ENCODE results near the gene KIF3B.
"Not testable (repeated sequence)": the region's sequence is repeated elsewhere in the genome, so short reads cannot be mapped to it uniquely, and the experiment has no call there.

Gene KIF3B

DNA sequence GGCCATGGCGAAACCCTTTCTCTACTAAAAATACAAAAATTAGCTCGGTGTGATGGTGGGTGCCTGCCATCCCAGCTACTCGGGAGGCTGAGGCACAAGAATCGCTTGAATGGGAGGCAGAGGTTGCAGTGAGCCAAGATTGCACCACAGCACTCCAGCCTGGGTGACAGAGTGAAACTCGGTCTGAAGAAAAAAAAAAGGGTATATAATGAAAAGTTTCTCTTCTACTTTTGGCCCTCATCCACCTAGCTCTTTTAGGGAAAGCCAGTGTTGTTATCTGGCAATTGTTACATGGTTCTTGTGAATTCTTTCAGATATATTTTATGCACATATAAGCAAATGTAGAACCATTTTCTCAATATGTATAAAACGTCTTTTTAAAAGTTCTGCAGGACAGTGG is 19.0 kb downstream of the KIF3B start:
- DNase-seq (ENCODE audit: low spot score) = no peak

DNA sequence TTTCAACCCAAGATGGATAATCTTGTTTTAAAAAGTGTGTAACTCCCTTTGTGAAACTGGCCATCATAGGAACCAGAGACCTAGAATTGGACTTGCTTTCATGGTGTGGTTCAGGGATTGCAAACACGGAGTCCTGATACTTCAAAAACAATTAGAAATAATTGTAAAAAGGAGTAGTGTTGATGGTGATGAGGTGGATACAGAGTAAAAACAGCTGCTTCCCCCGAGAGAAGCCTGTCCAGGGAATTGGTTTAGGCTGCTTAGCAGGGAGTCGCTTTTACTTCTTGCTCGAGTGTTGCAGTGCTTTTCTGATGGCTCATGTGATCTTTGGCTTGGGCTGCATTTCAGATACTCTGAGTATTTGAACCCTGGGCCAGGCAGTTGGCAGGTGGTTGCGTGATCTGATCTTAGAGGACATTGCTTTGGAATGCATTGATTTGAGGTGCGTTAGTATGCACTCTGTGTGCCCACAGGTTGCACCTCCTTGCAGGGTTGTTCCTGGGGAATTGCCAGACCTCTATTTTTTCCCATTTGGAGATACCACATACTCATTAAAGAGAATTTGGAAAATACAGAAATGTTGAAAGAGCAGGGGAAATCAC is 19.5 kb downstream of the KIF3B start:
- DNase-seq (ENCODE audit: low spot score) = no peak

DNA sequence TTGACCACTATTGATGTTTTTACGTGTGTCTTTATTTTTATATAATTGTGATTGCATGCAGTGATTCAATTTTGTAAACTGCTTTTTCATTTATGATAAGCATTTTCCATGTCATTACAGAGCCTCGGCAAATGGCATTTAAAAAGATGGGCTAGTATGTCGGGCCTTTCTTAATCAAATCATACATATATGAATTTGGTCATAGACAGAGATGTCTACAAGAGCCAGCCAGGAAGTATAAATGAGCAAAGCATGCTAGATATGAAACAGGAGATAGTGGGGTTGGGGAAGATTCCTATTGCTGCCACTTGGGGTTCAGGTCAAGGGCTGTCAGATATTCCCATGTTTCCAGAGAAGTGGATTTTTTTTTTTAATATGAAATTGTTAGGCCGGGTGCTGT is 20.0 kb downstream of the KIF3B start:
- DNase-seq (ENCODE audit: low spot score) = no peak

GRCh38 chr20:32300647-32301046 is 23.2 kb downstream of the KIF3B start:
- DNase-seq (ENCODE audit: low spot score) = no peak

- peak; percentile 63 for DNase-seq (ENCODE audit: low spot score)
These were observed 24.5 kb downstream of the KIF3B start for GRCh38 chr20:32301719-32302506.

DNA sequence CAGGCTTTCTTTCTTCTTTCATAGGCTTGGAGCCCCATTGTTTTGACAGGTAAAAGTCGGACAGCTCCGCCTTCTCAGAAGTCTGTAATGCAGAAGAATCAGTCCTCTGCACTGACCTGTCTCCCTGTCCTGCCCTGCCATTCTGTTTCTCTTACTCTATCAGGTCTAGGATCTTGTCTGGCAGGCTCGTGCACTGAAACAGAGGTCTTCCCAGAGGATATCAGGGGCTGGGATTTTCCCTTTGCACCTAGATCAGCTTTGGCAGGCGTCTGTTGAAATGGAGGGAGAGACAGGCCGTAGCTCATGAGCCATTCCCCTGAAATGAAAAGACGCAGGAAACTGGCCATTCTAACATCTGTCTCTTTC is 25.0 kb downstream of the KIF3B start:
- DNase-seq (ENCODE audit: low spot score) = no peak

DNA sequence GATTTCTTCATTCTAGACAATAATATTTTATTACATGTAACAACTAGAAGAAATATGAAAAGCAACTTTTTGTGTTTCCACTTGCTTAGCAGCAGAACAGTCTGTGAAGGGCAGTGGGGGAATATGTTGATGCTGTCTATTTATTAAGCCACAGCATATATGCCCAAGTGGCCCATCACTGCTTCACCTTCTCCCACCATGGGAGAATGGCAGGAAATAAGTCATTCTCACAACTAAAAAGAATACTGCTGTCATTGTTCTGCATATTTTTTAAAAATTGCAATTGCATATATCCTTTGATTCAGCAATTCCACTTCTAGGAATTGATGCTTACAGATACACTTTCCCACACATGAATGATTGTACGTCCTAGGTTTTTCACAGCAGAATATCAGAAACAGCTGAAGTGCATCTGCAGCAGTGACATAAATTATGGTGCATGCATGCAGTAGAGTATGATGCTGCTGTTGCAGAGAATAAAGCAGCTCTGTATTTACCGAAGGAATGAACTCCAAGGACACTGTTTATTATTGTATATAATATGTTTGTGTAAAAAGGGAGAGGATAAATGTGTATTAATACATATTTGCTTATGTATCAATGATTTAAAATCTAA is 26.8 kb downstream of the KIF3B start:
- DNase-seq (ENCODE audit: low spot score) = no peak

GRCh38 chr20:32312718-32313424 is 35.4 kb downstream of the KIF3B start:
- DNase-seq (ENCODE audit: low spot score) = no peak

- DNase-seq (ENCODE audit: low spot score) = no peak
These were observed 37.3 kb downstream of the KIF3B start for GRCh38 chr20:32314768-32315167.

DNA sequence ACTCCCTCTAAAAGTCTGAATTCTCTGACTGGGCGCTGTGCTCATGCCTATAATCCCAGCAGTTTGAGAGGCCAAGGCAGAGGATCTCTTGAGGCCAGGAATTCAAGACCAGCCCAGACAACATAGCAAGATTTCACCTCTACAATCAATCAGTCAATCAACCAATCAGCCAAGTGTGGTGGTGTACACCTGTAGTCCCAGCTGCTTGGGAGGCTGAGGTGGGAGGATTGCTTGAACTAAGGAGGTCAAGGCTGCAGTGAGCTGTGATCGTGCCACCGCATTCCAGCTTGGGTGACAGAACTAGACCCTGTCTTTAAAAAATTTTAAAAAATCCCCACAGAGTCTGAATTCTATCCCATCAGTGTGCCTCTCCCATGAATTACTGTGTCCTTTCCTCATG is 37.9 kb downstream of the KIF3B start:
- DNase-seq (ENCODE audit: low spot score) = no peak

DNA sequence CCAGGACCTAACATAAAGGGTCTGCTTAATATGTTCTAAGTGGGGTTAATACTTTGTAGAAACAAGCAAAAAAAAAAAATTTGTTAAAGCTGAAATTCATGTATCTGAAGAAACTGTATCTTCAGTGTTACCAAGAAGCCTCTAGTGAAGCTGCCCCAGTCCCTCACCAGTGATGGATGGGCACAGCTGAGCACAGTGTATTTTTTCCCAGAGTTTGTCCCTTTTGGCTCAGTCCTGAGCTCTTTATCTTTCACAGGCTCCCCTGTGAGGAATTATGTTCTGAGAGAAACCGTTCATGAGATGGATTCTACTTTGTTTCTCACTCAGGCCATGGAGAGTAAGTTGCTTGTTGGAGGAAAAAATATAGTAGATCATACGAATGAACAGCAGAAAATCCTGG is 38.4 kb downstream of the KIF3B start:
- DNase-seq (ENCODE audit: low spot score) = no peak

GRCh38 chr20:32316667-32317066 is 39.2 kb downstream of the KIF3B start:
- DNase-seq (ENCODE audit: low spot score) = no peak

- DNase-seq (ENCODE audit: low spot score) = no peak
These were observed 41.6 kb downstream of the KIF3B start for GRCh38 chr20:32319100-32319499.

GRCh38 chr20:32320305-32320704 is 42.9 kb downstream of the KIF3B start:
- no peak for DNase-seq (ENCODE audit: low spot score)

- no peak for DNase-seq (ENCODE audit: low spot score)
These were observed 43.9 kb downstream of the KIF3B start for GRCh38 chr20:32321390-32321789.

- DNase-seq (ENCODE audit: low spot score) = not testable (repeated sequence)
These were observed 44.8 kb downstream of the KIF3B start for GRCh38 chr20:32322260-32322659.

GRCh38 chr20:32323761-32324160 is 46.3 kb downstream of the KIF3B start:
- not testable (repeated sequence) for DNase-seq (ENCODE audit: low spot score)

- DNase-seq (ENCODE audit: low spot score) = no peak
These were observed 48.5 kb downstream of the KIF3B start for GRCh38 chr20:32325706-32326503.

DNA sequence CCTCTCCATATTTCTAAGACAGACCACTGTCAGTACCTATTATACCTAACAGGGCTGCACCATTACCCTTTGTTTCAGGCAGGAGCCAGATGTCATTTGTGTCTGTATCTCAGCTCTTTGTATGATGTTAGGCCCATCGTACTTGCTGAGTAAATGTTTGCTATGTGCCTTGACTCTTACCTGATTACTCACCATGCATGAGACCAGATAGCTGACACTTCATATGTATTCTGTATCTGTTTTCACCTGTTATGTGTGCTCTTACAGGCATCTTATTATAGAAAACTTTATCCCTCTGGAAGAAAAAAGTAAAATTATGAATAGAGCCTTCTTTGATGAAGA is 49.0 kb downstream of the KIF3B start:
- DNase-seq (ENCODE audit: low spot score) = no peak

DNA sequence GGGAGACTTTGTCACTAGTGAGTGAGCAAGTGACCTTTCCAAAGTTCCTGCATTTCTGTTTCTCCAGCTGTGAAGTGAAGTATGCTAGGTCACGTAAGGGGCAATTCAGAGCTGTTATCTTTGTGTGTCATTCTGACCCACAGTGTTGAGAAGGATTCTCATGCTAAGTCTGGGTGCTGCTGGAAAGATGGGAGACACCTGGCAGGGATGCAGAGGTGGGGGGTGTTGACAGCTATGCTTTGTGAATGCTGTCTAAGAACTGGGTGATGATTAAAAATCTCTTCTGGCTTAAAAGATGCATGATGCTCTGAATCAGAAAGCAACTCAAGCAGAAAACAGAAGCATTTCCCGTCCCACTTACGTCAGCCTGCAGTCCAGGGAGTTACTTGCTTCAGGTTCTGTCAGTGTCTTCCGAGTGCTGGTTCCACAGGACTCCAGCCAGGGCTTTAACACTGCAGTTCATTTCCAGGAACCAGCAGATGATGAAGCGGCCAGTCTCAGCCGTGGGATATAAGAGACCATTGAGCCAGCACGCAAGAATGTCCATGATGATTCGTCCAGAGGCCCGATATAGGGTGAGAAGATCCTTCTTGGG is 49.7 kb downstream of the KIF3B start:
- DNase-seq (ENCODE audit: low spot score) = no peak

- DNase-seq (ENCODE audit: low spot score) = no peak
These were observed 52.5 kb downstream of the KIF3B start for GRCh38 chr20:32329817-32330554.
